ENCODE results near the gene LTBP4. TPM values are rescaled to one million over a fixed set of nuclear protein-coding genes. Genes with fewer than 3 reads are reported as not detected.

The LTBP4 gene
- total and polyA plus RNA-seq, 2 of the 13 experiments (the other 11 are each of a cell fraction or from before 2014, with no cell fraction given) = 0.86 to 2.3 TPM

DNA sequence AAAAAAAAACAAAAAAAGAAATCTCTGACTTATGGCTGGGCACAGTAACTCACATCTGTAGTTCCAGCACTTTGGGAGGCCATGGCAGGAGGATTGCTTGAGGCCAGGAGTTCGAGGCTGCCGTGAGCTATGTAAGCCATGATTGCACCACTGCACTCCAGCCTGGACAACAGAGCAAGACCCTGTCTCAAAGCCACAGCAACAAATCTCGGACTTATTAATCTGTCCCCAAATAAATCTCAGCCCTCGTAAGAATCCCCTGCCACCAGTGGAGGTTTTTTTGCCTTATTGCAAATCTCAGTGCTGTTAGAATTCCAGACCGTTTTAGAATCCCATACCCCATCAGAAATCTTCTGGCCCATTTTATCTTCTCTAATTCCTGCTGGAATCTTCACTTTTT, 19.6 kb upstream of the LTBP4 start:
- in situ Hi-C loops (cut with HindIII; ENCODE audit: extremely low pct_ligation_motif_present, low pct_unique_long_range_greater_than_20kb) = no loop called here
- TF ChIP-seq PCBP2 (optimal IDR thresholded peaks at IDR 0.05; ENCODE audit: low read depth, low read length, poor library complexity, severe bottlenecking) (no peak), ZNF331 (CRISPR knock-in tag; IDR thresholded peaks at IDR 0.05) (no peak), KLF13 (CRISPR knock-in tag; IDR thresholded peaks at IDR 0.05) (no peak), GATA4 (IDR thresholded peaks at IDR 0.05; ENCODE audit: borderline replicate concordance, low read depth) (no peak), ZBTB21 (CRISPR knock-in tag; IDR thresholded peaks at IDR 0.05) (no peak), SRSF9 (IDR thresholded peaks at IDR 0.05; ENCODE audit: borderline replicate concordance, insufficient read depth, low read depth, low read length, poor library complexity, severe bottlenecking) (no peak), DNMT3B (CRISPR knock-in tag; conservative IDR thresholded peaks at IDR 0.05) (no peak)
- TF ChIP-seq, protein P1, sequence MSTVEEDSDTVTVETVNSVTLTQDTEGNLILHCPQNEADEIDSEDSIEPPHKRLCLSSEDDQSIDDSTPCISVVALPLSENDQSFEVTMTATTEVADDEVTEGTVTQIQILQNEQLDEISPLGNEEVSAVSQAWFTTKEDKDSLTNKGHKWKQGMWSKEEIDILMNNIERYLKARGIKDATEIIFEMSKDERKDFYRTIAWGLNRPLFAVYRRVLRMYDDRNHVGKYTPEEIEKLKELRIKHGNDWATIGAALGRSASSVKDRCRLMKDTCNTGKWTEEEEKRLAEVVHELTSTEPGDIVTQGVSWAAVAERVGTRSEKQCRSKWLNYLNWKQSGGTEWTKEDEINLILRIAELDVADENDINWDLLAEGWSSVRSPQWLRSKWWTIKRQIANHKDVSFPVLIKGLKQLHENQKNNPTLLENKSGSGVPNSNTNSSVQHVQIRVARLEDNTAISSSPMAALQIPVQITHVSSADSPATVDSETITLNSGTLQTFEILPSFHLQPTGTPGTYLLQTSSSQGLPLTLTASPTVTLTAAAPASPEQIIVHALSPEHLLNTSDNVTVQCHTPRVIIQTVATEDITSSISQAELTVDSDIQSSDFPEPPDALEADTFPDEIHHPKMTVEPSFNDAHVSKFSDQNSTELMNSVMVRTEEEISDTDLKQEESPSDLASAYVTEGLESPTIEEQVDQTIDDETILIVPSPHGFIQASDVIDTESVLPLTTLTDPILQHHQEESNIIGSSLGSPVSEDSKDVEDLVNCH (CRISPR knock-in tag; IDR thresholded peaks at IDR 0.05) = no peak
- TF ChIP-seq, protein P2, sequence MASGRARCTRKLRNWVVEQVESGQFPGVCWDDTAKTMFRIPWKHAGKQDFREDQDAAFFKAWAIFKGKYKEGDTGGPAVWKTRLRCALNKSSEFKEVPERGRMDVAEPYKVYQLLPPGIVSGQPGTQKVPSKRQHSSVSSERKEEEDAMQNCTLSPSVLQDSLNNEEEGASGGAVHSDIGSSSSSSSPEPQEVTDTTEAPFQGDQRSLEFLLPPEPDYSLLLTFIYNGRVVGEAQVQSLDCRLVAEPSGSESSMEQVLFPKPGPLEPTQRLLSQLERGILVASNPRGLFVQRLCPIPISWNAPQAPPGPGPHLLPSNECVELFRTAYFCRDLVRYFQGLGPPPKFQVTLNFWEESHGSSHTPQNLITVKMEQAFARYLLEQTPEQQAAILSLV (CRISPR knock-in tag; IDR thresholded peaks at IDR 0.05; ENCODE audit: borderline replicate concordance) = no peak
- TF ChIP-seq, protein P3, sequence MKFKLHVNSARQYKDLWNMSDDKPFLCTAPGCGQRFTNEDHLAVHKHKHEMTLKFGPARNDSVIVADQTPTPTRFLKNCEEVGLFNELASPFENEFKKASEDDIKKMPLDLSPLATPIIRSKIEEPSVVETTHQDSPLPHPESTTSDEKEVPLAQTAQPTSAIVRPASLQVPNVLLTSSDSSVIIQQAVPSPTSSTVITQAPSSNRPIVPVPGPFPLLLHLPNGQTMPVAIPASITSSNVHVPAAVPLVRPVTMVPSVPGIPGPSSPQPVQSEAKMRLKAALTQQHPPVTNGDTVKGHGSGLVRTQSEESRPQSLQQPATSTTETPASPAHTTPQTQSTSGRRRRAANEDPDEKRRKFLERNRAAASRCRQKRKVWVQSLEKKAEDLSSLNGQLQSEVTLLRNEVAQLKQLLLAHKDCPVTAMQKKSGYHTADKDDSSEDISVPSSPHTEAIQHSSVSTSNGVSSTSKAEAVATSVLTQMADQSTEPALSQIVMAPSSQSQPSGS (CRISPR knock-in tag; IDR thresholded peaks at IDR 0.05) = no peak
- TF ChIP-seq, protein P4, sequence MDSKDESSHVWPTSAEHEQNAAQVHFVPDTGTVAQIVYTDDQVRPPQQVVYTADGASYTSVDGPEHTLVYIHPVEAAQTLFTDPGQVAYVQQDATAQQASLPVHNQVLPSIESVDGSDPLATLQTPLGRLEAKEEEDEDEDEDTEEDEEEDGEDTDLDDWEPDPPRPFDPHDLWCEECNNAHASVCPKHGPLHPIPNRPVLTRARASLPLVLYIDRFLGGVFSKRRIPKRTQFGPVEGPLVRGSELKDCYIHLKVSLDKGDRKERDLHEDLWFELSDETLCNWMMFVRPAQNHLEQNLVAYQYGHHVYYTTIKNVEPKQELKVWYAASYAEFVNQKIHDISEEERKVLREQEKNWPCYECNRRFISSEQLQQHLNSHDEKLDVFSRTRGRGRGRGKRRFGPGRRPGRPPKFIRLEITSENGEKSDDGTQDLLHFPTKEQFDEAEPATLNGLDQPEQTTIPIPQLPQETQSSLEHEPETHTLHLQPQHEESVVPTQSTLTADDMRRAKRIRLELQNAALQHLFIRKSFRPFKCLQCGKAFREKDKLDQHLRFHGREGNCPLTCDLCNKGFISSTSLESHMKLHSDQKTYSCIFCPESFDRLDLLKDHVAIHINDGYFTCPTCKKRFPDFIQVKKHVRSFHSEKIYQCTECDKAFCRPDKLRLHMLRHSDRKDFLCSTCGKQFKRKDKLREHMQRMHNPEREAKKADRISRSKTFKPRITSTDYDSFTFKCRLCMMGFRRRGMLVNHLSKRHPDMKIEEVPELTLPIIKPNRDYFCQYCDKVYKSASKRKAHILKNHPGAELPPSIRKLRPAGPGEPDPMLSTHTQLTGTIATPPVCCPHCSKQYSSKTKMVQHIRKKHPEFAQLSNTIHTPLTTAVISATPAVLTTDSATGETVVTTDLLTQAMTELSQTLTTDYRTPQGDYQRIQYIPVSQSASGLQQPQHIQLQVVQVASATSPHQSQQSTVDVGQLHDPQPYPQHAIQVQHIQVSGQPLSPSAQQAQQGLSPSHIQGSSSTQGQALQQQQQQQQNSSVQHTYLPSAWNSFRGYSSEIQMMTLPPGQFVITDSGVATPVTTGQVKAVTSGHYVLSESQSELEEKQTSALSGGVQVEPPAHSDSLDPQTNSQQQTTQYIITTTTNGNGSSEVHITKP (CRISPR knock-in tag; IDR thresholded peaks at IDR 0.05; ENCODE audit: low read depth) = no peak
- TF ChIP-seq, protein P5, sequence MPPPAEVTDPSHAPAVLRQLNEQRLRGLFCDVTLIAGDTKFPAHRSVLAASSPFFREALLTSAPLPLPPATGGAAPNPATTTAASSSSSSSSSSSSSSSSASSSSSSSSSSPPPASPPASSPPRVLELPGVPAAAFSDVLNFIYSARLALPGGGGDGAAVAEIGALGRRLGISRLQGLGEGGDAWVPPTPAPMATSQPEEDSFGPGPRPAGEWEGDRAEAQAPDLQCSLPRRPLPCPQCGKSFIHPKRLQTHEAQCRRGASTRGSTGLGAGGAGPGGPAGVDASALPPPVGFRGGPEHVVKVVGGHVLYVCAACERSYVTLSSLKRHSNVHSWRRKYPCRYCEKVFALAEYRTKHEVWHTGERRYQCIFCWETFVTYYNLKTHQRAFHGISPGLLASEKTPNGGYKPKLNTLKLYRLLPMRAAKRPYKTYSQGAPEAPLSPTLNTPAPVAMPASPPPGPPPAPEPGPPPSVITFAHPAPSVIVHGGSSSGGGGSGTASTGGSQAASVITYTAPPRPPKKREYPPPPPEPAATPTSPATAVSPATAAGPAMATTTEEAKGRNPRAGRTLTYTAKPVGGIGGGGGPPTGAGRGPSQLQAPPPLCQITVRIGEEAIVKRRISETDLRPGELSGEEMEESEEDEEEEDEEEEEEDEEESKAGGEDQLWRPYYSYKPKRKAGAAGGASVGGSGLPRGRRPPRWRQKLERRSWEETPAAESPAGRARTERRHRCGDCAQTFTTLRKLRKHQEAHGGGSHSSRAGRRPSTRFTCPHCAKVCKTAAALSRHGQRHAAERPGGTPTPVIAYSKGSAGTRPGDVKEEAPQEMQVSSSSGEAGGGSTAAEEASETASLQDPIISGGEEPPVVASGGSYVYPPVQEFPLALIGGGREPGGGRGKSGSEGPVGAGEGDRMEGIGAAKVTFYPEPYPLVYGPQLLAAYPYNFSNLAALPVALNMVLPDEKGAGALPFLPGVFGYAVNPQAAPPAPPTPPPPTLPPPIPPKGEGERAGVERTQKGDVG (CRISPR knock-in tag; IDR thresholded peaks at IDR 0.05; ENCODE audit: borderline replicate concordance) = no peak

More for the DNA sequence above, 19.6 kb upstream of the LTBP4 start:
- CTCF ChIA-PET (ENCODE audit: low intra/inter-chr PET ratio, low total read pairs) = no interaction called here
- no TSS peak for BruUV-seq (replicated peaks)
- ATAC-seq = no peak
- Histone ChIP-seq H3K27ac (ENCODE audit: extremely low read length, insufficient read depth, low read length) (no peak overlapping the region), H3K4me3 (replicated peaks in 1 of 3; ENCODE audit: insufficient read depth in 1 of 3, low read depth in 2 of 3, low read length in 3 of 3) (no peak overlapping the region), H3K9ac (ENCODE audit: insufficient read depth, low read depth, low read length) (no peak overlapping the region), H3K27me3 (ENCODE audit: control insufficient read depth in 1 of 2, insufficient read depth in 2 of 2, low read length in 2 of 2) (no peaks in the 10 kb centered on the region), H3K36me3 (replicated peaks in 1 of 2; ENCODE audit: control insufficient read depth in 1 of 2, insufficient read depth in 2 of 2, low read length in 2 of 2) (0 out of 5 replicates have a peak, but pooled peaks cover 0 to 1% of the 10 kb centered on the region in 2 experiments), H3K9me3 (ENCODE audit: low read length) (no peaks in the 10 kb centered on the region), H4K20me1 (ENCODE audit: insufficient read depth, low read length) (no peaks in the 10 kb centered on the region), H2AFZ (ENCODE audit: low read length) (no peak overlapping the region), H3K79me2 (ENCODE audit: insufficient read depth, low read length) (no peaks in the 10 kb centered on the region), H3K4me1 (ENCODE audit: insufficient read depth, low read length) (peaks cover 11% of the 10 kb centered on the region), H3K4me2 (ENCODE audit: low read depth, low read length) (no peak overlapping the region)
- intact Hi-C loops (cut with micrococcal nuclease; ENCODE audit: unreplicated experiment) = no loop called here
- no peak for FAIRE-seq
- no peak for DNase-seq (ENCODE audit: low spot score)
- WGBS (ENCODE audit: low lambda C conversion rate) = 94% methylated on average over 5 of the region's 5 CpGs
- POLR2A ChIA-PET = interaction anchor here (1.1 to 1.9 kb wide), 2 partner anchors 11 to 22 kb away, joined by 3 to 4 read pairs; no protein-coding TSS in a partner anchor

All from HepG2 (cell line).